HFFc6 (cell line): ENCODE data around the gene EIF4G1. TPM values are rescaled to one million over a fixed set of nuclear protein-coding genes. Genes with fewer than 3 reads are reported as not detected.

ENCODE experiments used
- DNase-seq: peaks from one replicate; pipeline ENCODE4 v3.0.0-alpha.2; 2018
- H3K27ac Mint-ChIP-seq: 2 replicates; pipeline ENCODE4 v1.8.0; 2020; ENCODE audit warnings: mild to moderate bottlenecking, mixed read lengths
- H3K27me3 Mint-ChIP-seq: 2 replicates; pipeline ENCODE4 v1.8.0; 2021; ENCODE audit warnings: mild to moderate bottlenecking, moderate library complexity, mixed read lengths; ENCODE audit not compliant: insufficient read depth
- H3K36me3 Mint-ChIP-seq: 2 replicates; pipeline ENCODE4 v1.8.0; 2021; ENCODE audit warnings: low read depth, mixed read lengths
- H3K4me1 Mint-ChIP-seq: 2 replicates; pipeline ENCODE4 v1.8.0; 2020; ENCODE audit warnings: low read depth, mixed read lengths
- H3K4me3 Mint-ChIP-seq: 2 replicates; pipeline ENCODE4 v1.8.0; 2020; ENCODE audit warnings: mild to moderate bottlenecking, moderate library complexity, mixed read lengths
- H3K9me3 Mint-ChIP-seq: 2 replicates; pipeline ENCODE4 v1.8.0; 2020; ENCODE audit warnings: mild to moderate bottlenecking, mixed read lengths
- total RNA-seq, 6 experiments: library from RNA; stranded (reverse); fragmentation: NEBNext Ultra II Directional; extraction: Animal tissue kit (Norgen Biotek cat#: 25700); gene quantifications; 2 replicates in 1 of 6; 3 replicates in 5 of 6; pipeline ENCODE4 v1.2.3, GENCODE V29; 2021
- TF ChIP-seq, protein P1 (sequence below): fragments of 200-600 bp; sonication (generic); IDR thresholded peaks from 2 replicates; pipeline ENCODE4 v1.5.0; 2021; ENCODE audit warnings: antibody characterized with exemption, mild to moderate bottlenecking

EIF4G1 gene
- total RNA-seq, 6 experiments from 2014 or later: 522 to 605 (median 559) TPM

GRCh38 chr3:184384342-184384741, 69.9 kb downstream of the EIF4G1 start:
- Mint-ChIP-seq H3K9me3 (no peaks in the 10 kb centered on the region), H3K4me3 (no peak overlapping the region), H3K4me1 (0 out of 2 replicates have a peak, but pooled peaks cover under 1% of the 10 kb centered on the region), H3K27ac (no peak overlapping the region), H3K36me3 (no peaks in the 10 kb centered on the region), H3K27me3 (peaks cover 28% of the 10 kb centered on the region)
- TF ChIP-seq, protein P1, sequence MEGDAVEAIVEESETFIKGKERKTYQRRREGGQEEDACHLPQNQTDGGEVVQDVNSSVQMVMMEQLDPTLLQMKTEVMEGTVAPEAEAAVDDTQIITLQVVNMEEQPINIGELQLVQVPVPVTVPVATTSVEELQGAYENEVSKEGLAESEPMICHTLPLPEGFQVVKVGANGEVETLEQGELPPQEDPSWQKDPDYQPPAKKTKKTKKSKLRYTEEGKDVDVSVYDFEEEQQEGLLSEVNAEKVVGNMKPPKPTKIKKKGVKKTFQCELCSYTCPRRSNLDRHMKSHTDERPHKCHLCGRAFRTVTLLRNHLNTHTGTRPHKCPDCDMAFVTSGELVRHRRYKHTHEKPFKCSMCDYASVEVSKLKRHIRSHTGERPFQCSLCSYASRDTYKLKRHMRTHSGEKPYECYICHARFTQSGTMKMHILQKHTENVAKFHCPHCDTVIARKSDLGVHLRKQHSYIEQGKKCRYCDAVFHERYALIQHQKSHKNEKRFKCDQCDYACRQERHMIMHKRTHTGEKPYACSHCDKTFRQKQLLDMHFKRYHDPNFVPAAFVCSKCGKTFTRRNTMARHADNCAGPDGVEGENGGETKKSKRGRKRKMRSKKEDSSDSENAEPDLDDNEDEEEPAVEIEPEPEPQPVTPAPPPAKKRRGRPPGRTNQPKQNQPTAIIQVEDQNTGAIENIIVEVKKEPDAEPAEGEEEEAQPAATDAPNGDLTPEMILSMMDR: no peak
- no peak for DNase-seq

Other genes with a start within 250 kb of the EIF4G1 start
- gene HTR3E, start 217.5 kb upstream of the EIF4G1 start, total RNA-seq: not detected
- gene EIF2B5, start 179.2 kb upstream of the EIF4G1 start, total RNA-seq: 10 to 100 TPM; 27.5 to 33.1 (median 31.4) TPM
- gene DVL3, start 159.2 kb upstream of the EIF4G1 start, total RNA-seq: 10 to 100 TPM; 59.2 to 73.5 (median 64.9) TPM
- gene AP2M1, start 139.8 kb upstream of the EIF4G1 start, total RNA-seq: 100 to 1,000 TPM; 796 to 849 (median 832) TPM
- 10 to 100 TPM; 53.3 to 70.9 (median 63.4) TPM for gene ABCF3, start 128.4 kb upstream of the EIF4G1 start, total RNA-seq
- not detected for gene VWA5B2, start 85.0 kb upstream of the EIF4G1 start, total RNA-seq
- 10 to 100 TPM; 60.0 to 75.3 (median 69.5) TPM for gene ALG3, start 65.6 kb upstream of the EIF4G1 start, total RNA-seq
- 1 to 10 TPM; 3.3 to 4.8 (median 3.7) TPM for gene EEF1AKMT4, start 64.9 kb upstream of the EIF4G1 start, total RNA-seq
- gene CAMK2N2, start 53.1 kb upstream of the EIF4G1 start, total RNA-seq: 1 to 10 TPM; 2.7 to 6.0 (median 3.4) TPM
- gene ECE2, start 38.6 kb upstream of the EIF4G1 start, total RNA-seq: not detected
- gene PSMD2, start 15.4 kb upstream of the EIF4G1 start, total RNA-seq: 100 to 1,000 TPM; 620 to 777 (median 730) TPM
- 10 to 100 TPM; 11.2 to 13.6 (median 11.9) TPM for gene FAM131A, start 23.0 kb downstream of the EIF4G1 start, total RNA-seq
- gene CLCN2, start 47.0 kb downstream of the EIF4G1 start, total RNA-seq: 1 to 10 TPM; 3.4 to 5.1 (median 4.2) TPM
- gene POLR2H, start 47.1 kb downstream of the EIF4G1 start, total RNA-seq: 10 to 100 TPM; 45.4 to 68.6 (median 50.1) TPM
- gene THPO, start 63.6 kb downstream of the EIF4G1 start, total RNA-seq: not detected
- gene CHRD, start 65.4 kb downstream of the EIF4G1 start, total RNA-seq: under 1 TPM in 4 of 6 experiments, not detected in 2; 0.09 to 0.31 (median 0.19) TPM
- gene EPHB3, start 247.2 kb downstream of the EIF4G1 start, total RNA-seq: 1 to 10 TPM; 3.0 to 6.6 (median 3.6) TPM